RWPE2 (cell line): Measurements from ENCODE around the gene ANKIB1.

Experiments
- ATAC-seq: fragments of 200-7000 bp; cut with Tn5 transposase; 3 replicates; pipeline ENCODE4 v1.9.1; 2021; ENCODE audit warnings: low read depth
- DNase-seq: peaks from one replicate; pipeline ENCODE4 v3.0.0-alpha.2; 2020; ENCODE audit warnings: low spot score
- H3K27ac ChIP-seq: fragments of 450-650 bp; 2 replicates; pipeline ENCODE4 v1.5.1; 2017; ENCODE audit warnings: mild to moderate bottlenecking; ENCODE audit not compliant: poor library complexity, severe bottlenecking
- H3K27me3 ChIP-seq: fragments of 250-450 bp; sonication (Bioruptor Pico); 2 replicates; pipeline ENCODE4 v1.5.1; 2021; ENCODE audit warnings: mild to moderate bottlenecking, moderate library complexity; ENCODE audit not compliant: insufficient read depth, poor library complexity, severe bottlenecking
- H3K36me3 ChIP-seq: fragments of 250-450 bp; sonication (Bioruptor Pico); 2 replicates; pipeline ENCODE4 v1.5.1; 2020; ENCODE audit warnings: low read depth, mild to moderate bottlenecking, moderate library complexity
- H3K4me1 ChIP-seq: fragments of 250-450 bp; sonication (Bioruptor Pico); 2 replicates; pipeline ENCODE4 v1.5.1; 2021; ENCODE audit warnings: mild to moderate bottlenecking, moderate library complexity; ENCODE audit not compliant: insufficient read depth, poor library complexity, severe bottlenecking
- H3K4me3 ChIP-seq: fragments of 250-450 bp; sonication (Bioruptor Pico); 2 replicates; pipeline ENCODE4 v1.5.1; 2021; ENCODE audit warnings: mild to moderate bottlenecking, moderate library complexity; ENCODE audit not compliant: severe bottlenecking
- H3K9me3 ChIP-seq: fragments of 250-450 bp; sonication (Bioruptor Pico); 2 replicates; pipeline ENCODE4 v1.5.1; 2021; ENCODE audit warnings: mild to moderate bottlenecking, moderate library complexity; ENCODE audit not compliant: severe bottlenecking
- CTCF ChIP-seq: fragments of 450-650 bp; IDR thresholded peaks from one replicate; pipeline ENCODE4 v1.5.1; 2017; ENCODE audit warnings: mild to moderate bottlenecking, moderate library complexity; ENCODE audit not compliant: poor library complexity, severe bottlenecking

ANKIB1 gene

GRCh38 chr7:92415225-92415624 lies 169.5 kb downstream of the ANKIB1 start:
- Histone ChIP-seq H3K9me3 (no peaks in the 10 kb centered on the region), H3K4me3 (no peak overlapping the region), H3K36me3 (no peaks in the 10 kb centered on the region), H3K27me3 (peaks cover 3% of the 10 kb centered on the region), H3K27ac (no peak overlapping the region), H3K4me1 (no peaks in the 10 kb centered on the region)
- ATAC-seq (no peak), DNase-seq (no peak)
- no peak for TF ChIP-seq CTCF

- no peak for TF ChIP-seq CTCF
- no peak for DNase-seq
- Histone ChIP-seq H3K9me3 (no peaks in the 10 kb centered on the region), H3K27me3 (peaks cover 3% of the 10 kb centered on the region), H3K4me1 (no peaks in the 10 kb centered on the region), H3K4me3 (no peak overlapping the region), H3K36me3 (no peaks in the 10 kb centered on the region), H3K27ac (no peak overlapping the region)
- no peak for ATAC-seq
These were observed 172.1 kb downstream of the ANKIB1 start for GRCh38 chr7:92417913-92418312.

GRCh38 chr7:92421676-92422435 lies 176.1 kb downstream of the ANKIB1 start:
- H3K9me3 ChIP-seq, result no peaks in the 10 kb centered on the region
- H3K27ac ChIP-seq, result no peak overlapping the region
- TF ChIP-seq CTCF, result no peak
- no peaks in the 10 kb centered on the region for H3K27me3 ChIP-seq
- H3K4me3 ChIP-seq, result no peak overlapping the region
- ATAC-seq (no peak), DNase-seq (no peak)
- no peaks in the 10 kb centered on the region for H3K36me3 ChIP-seq
- H3K4me1 ChIP-seq, result no peaks in the 10 kb centered on the region

- ATAC-seq (no peak), DNase-seq (no peak)
- Histone ChIP-seq H3K27ac (no peak overlapping the region), H3K4me3 (no peak overlapping the region), H3K4me1 (no peaks in the 10 kb centered on the region), H3K27me3 (no peaks in the 10 kb centered on the region), H3K36me3 (no peaks in the 10 kb centered on the region), H3K9me3 (no peaks in the 10 kb centered on the region)
- no peak for TF ChIP-seq CTCF
These were observed 177.2 kb downstream of the ANKIB1 start for GRCh38 chr7:92422926-92423325.

- H3K9me3 ChIP-seq, result no peaks in the 10 kb centered on the region
- ATAC-seq (no peak), DNase-seq (no peak)
- no peaks in the 10 kb centered on the region for H3K36me3 ChIP-seq
- H3K27me3 ChIP-seq, result no peaks in the 10 kb centered on the region
- no peaks in the 10 kb centered on the region for H3K4me1 ChIP-seq
- H3K27ac ChIP-seq, result no peak overlapping the region
- no peak for TF ChIP-seq CTCF
- H3K4me3 ChIP-seq, result no peak overlapping the region
These were observed 177.9 kb downstream of the ANKIB1 start for GRCh38 chr7:92423710-92424131.
